Coronary artery (tissue), 2 donors: ENCODE measurements around the gene DECR2.
A peak's percentile ranks its signal among the peaks of the same experiment; 100 is the strongest.
"Not testable (repeated sequence)": the region's sequence is repeated elsewhere in the genome, so short reads cannot be mapped to it uniquely, and the experiment has no call there.

Experiments
- DNase-seq: peaks from one replicate; pipeline ENCODE4 v3.0.0-alpha.2; 2017; ENCODE audit warnings: low spot score
- H3K27ac ChIP-seq, 2 donors: fragments of 200-600 bp; sonication (generic); one replicate each; pipeline ENCODE4 v1.5.1; 2016 to 2019
- H3K4me3 ChIP-seq: fragments of 200-600 bp; sonication (generic); 2 replicates; pipeline ENCODE4 v1.5.1; 2016; ENCODE audit warnings: mild to moderate bottlenecking, moderate library complexity
- TF ChIP-seq, protein P1 (sequence below): fragments of 200-600 bp; sonication (generic); IDR thresholded peaks from one replicate; pipeline ENCODE4 v1.5.1; 2019; ENCODE audit warnings: antibody characterized with exemption

The DECR2 gene

DNA sequence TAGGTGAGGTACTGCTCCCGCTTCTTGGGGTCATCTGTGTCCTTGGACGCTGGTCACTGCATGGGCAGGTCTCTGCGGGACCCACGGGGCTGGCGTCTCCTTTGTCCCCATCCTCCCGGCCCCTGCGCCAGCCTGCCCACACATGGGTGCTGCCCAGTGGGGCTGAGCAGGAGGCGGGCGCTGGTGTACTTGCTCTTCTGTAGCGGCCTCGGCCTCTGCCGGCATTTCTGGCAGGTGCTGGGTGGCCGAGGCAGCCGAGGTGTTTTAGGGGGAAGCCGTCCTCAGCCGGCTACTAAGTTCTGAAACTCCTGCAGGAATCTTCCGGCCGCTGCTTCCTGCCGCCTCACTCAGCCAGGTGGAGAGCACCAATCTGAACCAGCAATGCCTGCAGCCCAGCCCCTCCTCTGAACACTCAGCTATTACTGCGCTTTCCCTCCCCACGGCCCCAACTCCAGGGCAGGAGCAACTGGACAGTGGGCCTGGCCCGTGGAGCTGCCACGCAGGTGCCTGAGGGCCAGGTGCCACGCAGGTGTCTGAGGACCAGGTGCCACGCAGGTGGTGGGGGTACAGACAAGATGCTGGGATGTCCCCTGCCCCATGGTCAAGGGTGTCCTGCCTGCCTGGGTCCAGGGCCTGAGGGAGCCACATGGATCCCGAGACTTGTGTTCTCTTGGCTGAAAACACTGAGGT is 10.0 kb downstream of the DECR2 start:
- TF ChIP-seq, protein P1, sequence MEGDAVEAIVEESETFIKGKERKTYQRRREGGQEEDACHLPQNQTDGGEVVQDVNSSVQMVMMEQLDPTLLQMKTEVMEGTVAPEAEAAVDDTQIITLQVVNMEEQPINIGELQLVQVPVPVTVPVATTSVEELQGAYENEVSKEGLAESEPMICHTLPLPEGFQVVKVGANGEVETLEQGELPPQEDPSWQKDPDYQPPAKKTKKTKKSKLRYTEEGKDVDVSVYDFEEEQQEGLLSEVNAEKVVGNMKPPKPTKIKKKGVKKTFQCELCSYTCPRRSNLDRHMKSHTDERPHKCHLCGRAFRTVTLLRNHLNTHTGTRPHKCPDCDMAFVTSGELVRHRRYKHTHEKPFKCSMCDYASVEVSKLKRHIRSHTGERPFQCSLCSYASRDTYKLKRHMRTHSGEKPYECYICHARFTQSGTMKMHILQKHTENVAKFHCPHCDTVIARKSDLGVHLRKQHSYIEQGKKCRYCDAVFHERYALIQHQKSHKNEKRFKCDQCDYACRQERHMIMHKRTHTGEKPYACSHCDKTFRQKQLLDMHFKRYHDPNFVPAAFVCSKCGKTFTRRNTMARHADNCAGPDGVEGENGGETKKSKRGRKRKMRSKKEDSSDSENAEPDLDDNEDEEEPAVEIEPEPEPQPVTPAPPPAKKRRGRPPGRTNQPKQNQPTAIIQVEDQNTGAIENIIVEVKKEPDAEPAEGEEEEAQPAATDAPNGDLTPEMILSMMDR: no peak
- no peak overlapping the region for H3K27ac ChIP-seq
- H3K4me3 ChIP-seq: no peak overlapping the region
- no peak for DNase-seq

DNA sequence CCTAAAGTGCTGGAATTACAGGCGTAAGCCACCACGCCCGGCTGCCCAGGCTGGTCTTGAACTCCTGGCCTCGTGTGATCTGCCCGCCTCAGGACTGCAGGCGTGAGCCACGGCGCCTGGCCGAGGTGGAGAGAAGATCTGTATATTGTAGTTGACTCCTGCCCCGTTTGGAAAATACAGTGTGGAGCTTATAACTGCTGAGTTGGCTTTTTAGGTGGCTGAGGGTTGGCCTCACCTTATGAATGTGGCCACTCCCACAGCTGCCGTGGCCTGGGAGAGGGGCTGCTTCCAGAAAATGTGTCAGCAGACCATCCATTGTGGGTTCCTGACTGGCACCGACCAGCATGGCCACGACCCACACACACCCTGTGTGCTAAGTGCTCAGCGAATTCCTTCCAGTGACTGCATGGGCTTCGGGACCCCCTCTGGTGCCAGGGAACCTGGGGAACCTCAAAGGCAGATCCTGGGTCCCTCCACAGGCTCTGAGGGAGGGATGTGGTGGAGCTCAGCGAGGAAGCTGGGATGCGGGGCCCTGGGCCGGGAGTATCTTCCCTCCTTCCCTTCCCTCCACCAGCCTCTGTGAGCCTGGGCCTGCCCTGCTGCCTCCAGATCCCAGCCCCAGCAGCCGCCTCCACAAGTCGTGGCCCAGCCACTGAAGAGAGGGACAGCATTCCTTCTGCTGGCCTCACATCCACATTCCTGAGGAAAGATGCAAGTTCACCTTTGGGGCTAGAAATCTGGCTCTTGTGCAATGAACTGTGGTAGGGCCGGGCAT is 12.9 kb downstream of the DECR2 start:
- TF ChIP-seq, protein P1: no peak
- DNase-seq: no peak
- Histone ChIP-seq H3K27ac (no peak overlapping the region), H3K4me3 (no peak overlapping the region)

GRCh38 chr16:415170-415498 is 13.4 kb downstream of the DECR2 start:
- H3K27ac ChIP-seq, DNase-seq, H3K4me3 ChIP-seq: not testable (repeated sequence)

GRCh38 chr16:422179-422578 is 20.5 kb downstream of the DECR2 start:
- H3K27ac ChIP-seq, DNase-seq, H3K4me3 ChIP-seq: not testable (repeated sequence)

DNA sequence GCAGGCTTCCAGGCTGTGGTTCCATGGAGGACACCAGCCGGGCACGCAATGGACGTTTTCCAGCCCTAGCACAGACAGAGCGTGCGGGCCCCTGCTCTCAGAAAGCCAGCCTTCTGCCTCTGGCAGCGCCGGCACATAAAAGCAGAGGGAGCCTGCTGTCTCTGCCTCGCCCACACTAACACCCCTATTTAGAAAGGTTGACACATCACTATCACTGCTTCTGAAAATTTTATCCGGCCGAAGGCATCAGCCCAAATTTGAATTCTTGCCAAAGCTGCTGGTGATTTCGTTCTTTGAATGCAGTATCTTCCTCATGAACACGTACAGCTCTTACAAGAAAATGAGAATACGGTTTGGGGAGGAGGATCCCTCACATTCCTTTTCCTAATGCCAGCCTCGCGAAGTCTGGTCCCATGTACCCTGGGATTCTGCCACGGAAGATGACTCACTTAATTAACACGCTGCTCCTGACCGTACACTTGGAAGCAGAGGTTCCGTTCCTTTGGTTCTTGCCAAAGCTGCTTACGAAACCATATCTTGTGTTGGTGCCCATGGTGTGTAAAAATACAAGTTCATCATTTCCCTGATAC is 22.4 kb downstream of the DECR2 start:
- Histone ChIP-seq H3K4me3 (peak overlapping the region; percentile 98), H3K27ac (peak overlapping the region; percentile 89 to 99)
- TF ChIP-seq, protein P1: no peak
- peak; percentile 85 for DNase-seq

DNA sequence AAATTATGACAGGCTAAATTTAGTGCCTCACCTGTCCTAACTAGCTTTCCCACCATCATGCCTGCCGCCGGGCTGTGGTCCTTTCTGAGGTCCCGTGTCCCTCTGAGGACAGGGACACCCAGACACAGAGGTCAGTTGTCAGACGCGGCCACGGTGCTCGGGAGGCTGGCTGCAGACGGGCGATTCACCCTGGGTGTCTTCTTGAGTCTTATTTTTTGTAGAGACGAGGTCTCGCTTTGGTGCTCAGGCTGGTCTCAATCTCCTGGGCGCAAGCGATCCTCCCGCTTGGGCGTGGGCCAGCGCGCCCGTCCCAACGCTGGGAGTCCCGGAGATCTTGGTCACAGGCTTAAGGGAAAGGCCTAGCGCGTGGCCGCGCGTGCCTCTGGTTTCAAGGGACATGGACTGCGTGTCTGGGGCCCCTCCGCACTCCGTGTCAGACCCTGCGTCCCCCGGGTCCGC is 23.0 kb downstream of the DECR2 start:
- peak; percentile 76 for DNase-seq
- TF ChIP-seq, protein P1: no peak

GRCh38 chr16:425082-425718 is 23.5 kb downstream of the DECR2 start, which contains the start of gene RAB11FIP3:
TSS of gene RAB11FIP3 (plus strand) at chr16:425649. CDS start at chr16:426007, 358 bp downstream.
- TF ChIP-seq, protein P1: no peak
- H3K27ac ChIP-seq: peak within 1 kb of the TSS; percentile 89 to 99
- DNase-seq: peak; percentile 88

More for the DNA sequence above, 23.0 kb downstream of the DECR2 start:
- Histone ChIP-seq H3K27ac (peak overlapping the region; percentile 89 to 99), H3K4me3 (peak overlapping the region; percentile 98)

More at GRCh38 chr16:425082-425718, 23.5 kb downstream of the DECR2 start, which contains the start of gene RAB11FIP3:
- H3K4me3 ChIP-seq: peak within 1 kb of the TSS; percentile 98
